NCI-H1105 treated with DMSO at 0.1 percent for 48 hours (cell line): ENCODE results near the gene DYNLRB1.
"Not testable (repeated sequence)": the region's sequence is repeated elsewhere in the genome, so short reads cannot be mapped to it uniquely, and the experiment has no call there.

Experiments
- DNase-seq: peaks from one replicate; lab custom pipeline; 2025; lab: John Stamatoyannopoulos, UW

DYNLRB1 gene

GRCh38 chr20:34512266-34512954 is 3.8 kb upstream of the DYNLRB1 start:
- DNase-seq = no peak

GRCh38 chr20:34512955-34513419 is 3.2 kb upstream of the DYNLRB1 start:
- no peak for DNase-seq

GRCh38 chr20:34514034-34514433 is 2.2 kb upstream of the DYNLRB1 start:
- DNase-seq = not testable (repeated sequence)

- no peak for DNase-seq
Measured at GRCh38 chr20:34514897-34515483, 1.2 kb upstream of the DYNLRB1 start.

- DNase-seq = peak; percentile 82
Measured at GRCh38 chr20:34515484-34516246, 557 bp upstream of the DYNLRB1 start.

GRCh38 chr20:34517114-34517505 is 888 bp downstream of the DYNLRB1 start:
- no peak for DNase-seq

- DNase-seq = not testable (repeated sequence)
Measured at GRCh38 chr20:34518863-34519262, 2.6 kb downstream of the DYNLRB1 start.

- DNase-seq = not testable (repeated sequence)
Measured at GRCh38 chr20:34519841-34520240, 3.6 kb downstream of the DYNLRB1 start.

GRCh38 chr20:34522969-34523871 is 7.0 kb downstream of the DYNLRB1 start:
- DNase-seq = peak; percentile 48

- no peak for DNase-seq
Measured at GRCh38 chr20:34524426-34524825, 8.2 kb downstream of the DYNLRB1 start.

GRCh38 chr20:34525342-34525708 is 9.1 kb downstream of the DYNLRB1 start:
- no peak for DNase-seq

GRCh38 chr20:34525709-34526416 is 9.6 kb downstream of the DYNLRB1 start:
- no peak for DNase-seq

GRCh38 chr20:34526466-34526865 is 10.2 kb downstream of the DYNLRB1 start:
- DNase-seq = no peak

GRCh38 chr20:34527016-34527415 is 10.8 kb downstream of the DYNLRB1 start:
- DNase-seq = no peak

GRCh38 chr20:34528921-34529297 is 12.7 kb downstream of the DYNLRB1 start:
- no peak for DNase-seq

GRCh38 chr20:34529742-34530141 is 13.5 kb downstream of the DYNLRB1 start:
- DNase-seq = no peak

GRCh38 chr20:34530342-34530741 is 14.1 kb downstream of the DYNLRB1 start:
- no peak for DNase-seq

GRCh38 chr20:34531608-34532265 is 15.5 kb downstream of the DYNLRB1 start:
- DNase-seq = no peak

GRCh38 chr20:34532320-34532719 is 16.1 kb downstream of the DYNLRB1 start:
- no peak for DNase-seq

- DNase-seq = no peak
Measured at GRCh38 chr20:34532756-34533155, 16.5 kb downstream of the DYNLRB1 start.
